ENCODE results near the gene ISG15.

The ISG15 gene

DNA sequence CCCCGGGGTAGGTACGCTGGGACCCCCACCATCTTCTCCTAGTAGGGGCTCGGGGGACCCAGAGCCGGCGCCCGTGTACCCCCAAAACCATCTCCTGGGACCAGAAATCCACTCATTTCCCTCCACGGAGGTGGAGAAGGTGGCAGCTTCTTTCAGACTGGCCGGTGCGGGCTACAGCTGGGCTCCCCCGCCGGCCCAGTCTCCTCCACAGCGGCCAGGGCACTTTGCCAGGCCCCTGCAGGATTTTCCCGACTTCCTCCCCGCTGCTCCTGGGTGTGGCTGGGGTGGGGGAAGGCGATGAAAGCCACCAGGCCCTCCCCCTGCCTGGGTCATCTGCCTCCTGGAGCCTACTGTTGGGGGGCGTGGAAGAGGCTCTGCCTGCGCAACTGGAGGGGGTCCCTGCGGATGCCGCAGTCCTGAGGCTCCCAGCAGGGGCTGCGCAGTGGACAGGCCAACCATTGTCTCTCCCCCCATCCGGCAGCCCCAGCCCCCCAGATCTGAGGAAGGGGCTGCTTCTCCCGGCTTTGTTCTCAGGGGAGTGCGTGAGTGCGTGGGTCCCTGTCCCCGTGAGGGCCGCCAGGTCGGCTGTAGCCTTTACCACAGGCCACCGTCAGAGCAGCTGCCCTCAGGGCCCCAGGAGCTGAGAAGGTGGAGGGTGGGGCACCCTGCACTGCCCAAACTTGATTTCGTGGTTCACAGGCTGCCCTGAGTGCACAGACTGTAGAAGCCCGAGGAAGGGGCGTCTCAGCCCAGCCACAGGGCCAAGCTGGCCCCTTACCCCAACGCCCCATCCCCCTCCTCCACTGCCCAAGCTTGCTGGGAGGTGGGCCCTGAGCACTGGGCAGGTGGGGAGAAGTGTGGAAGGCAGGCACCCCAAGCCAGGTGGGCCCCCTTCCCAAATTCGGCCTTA, 8.0 kb downstream of the ISG15 start:
- no peak for TF ChIP-seq CTCF (conservative IDR thresholded peaks at IDR 0.05; ENCODE audit: low read length)
- TF ChIP-seq EZH2phosphoT487 (IDR thresholded peaks at IDR 0.05; ENCODE audit: borderline replicate concordance), result no peak
- Histone ChIP-seq H2AFZ (ENCODE audit: low read length) (no peak overlapping the region), H4K20me1 (ENCODE audit: insufficient read depth, low read length, poor library complexity, severe bottlenecking) (peaks cover 9% of the 10 kb centered on the region), H3K9me2 (replicated peaks; ENCODE audit: low read depth, low read length) (no peaks in the 10 kb centered on the region), H3K4me1 (ENCODE audit: insufficient read depth, low read length, poor library complexity, severe bottlenecking) (peaks cover 8% of the 10 kb centered on the region), H3K79me2 (ENCODE audit: insufficient read depth, low read length) (no peaks in the 10 kb centered on the region), H3K9me3 (ENCODE audit: insufficient read depth, low read depth, low read length) (no peaks in the 10 kb centered on the region), H3F3A (ENCODE audit: low read depth) (no peaks in the 10 kb centered on the region), H3K4me2 (ENCODE audit: low read depth, low read length, poor library complexity, severe bottlenecking) (peak overlapping the region; percentile 67), H3K27me3 (ENCODE audit: insufficient read depth, low read length, poor library complexity, severe bottlenecking) (no peaks in the 10 kb centered on the region), H3K9ac (ENCODE audit: low read depth, low read length, poor library complexity, severe bottlenecking) (peak overlapping the region; percentile 72), H3K36me3 (ENCODE audit: insufficient read depth, low read length) (no peaks in the 10 kb centered on the region), H3K4me3 (ENCODE audit: low read length, poor library complexity, severe bottlenecking) (peak overlapping the region; percentile 72)

GRCh38 chr1:1021920-1022259, 8.6 kb downstream of the ISG15 start:
- Histone ChIP-seq H3K9ac (ENCODE audit: low read depth, low read length, poor library complexity, severe bottlenecking) (no peak overlapping the region), H3K36me3 (ENCODE audit: insufficient read depth, low read length) (no peaks in the 10 kb centered on the region), H3F3A (ENCODE audit: low read depth) (no peaks in the 10 kb centered on the region), H3K4me1 (ENCODE audit: insufficient read depth, low read length, poor library complexity, severe bottlenecking) (peaks cover 8% of the 10 kb centered on the region), H3K4me2 (ENCODE audit: low read depth, low read length, poor library complexity, severe bottlenecking) (no peak overlapping the region), H4K20me1 (ENCODE audit: insufficient read depth, low read length, poor library complexity, severe bottlenecking) (peaks cover 9% of the 10 kb centered on the region), H2AFZ (ENCODE audit: low read length) (no peak overlapping the region), H3K27me3 (ENCODE audit: insufficient read depth, low read length, poor library complexity, severe bottlenecking) (no peaks in the 10 kb centered on the region), H3K9me2 (replicated peaks; ENCODE audit: low read depth, low read length) (no peaks in the 10 kb centered on the region), H3K79me2 (ENCODE audit: insufficient read depth, low read length) (no peaks in the 10 kb centered on the region), H3K9me3 (ENCODE audit: insufficient read depth, low read depth, low read length) (no peaks in the 10 kb centered on the region), H3K4me3 (ENCODE audit: low read length, poor library complexity, severe bottlenecking) (no peak overlapping the region)
- TF ChIP-seq EZH2phosphoT487 (IDR thresholded peaks at IDR 0.05; ENCODE audit: borderline replicate concordance) (no peak), CTCF (conservative IDR thresholded peaks at IDR 0.05; ENCODE audit: low read length) (no peak)

- H3K27me3 ChIP-seq (ENCODE audit: insufficient read depth, low read length, poor library complexity, severe bottlenecking), result no peaks in the 10 kb centered on the region
- no peaks in the 10 kb centered on the region for H3K9me2 ChIP-seq (replicated peaks; ENCODE audit: low read depth, low read length)
- H3K36me3 ChIP-seq (ENCODE audit: insufficient read depth, low read length), result no peaks in the 10 kb centered on the region
- peaks cover 8% of the 10 kb centered on the region for H3K4me1 ChIP-seq (ENCODE audit: insufficient read depth, low read length, poor library complexity, severe bottlenecking)
- no peak overlapping the region for H3K9ac ChIP-seq (ENCODE audit: low read depth, low read length, poor library complexity, severe bottlenecking)
- no peak overlapping the region for H3K4me2 ChIP-seq (ENCODE audit: low read depth, low read length, poor library complexity, severe bottlenecking)
- no peaks in the 10 kb centered on the region for H3K79me2 ChIP-seq (ENCODE audit: insufficient read depth, low read length)
- H3K4me3 ChIP-seq (ENCODE audit: low read length, poor library complexity, severe bottlenecking), result no peak overlapping the region
- H3K9me3 ChIP-seq (ENCODE audit: insufficient read depth, low read depth, low read length), result no peaks in the 10 kb centered on the region
- no peaks in the 10 kb centered on the region for H3F3A ChIP-seq (ENCODE audit: low read depth)
- TF ChIP-seq CTCF (conservative IDR thresholded peaks at IDR 0.05; ENCODE audit: low read length) (no peak), EZH2phosphoT487 (IDR thresholded peaks at IDR 0.05; ENCODE audit: borderline replicate concordance) (no peak)
- H2AFZ ChIP-seq (ENCODE audit: low read length), result no peak overlapping the region
- peaks cover 9% of the 10 kb centered on the region for H4K20me1 ChIP-seq (ENCODE audit: insufficient read depth, low read length, poor library complexity, severe bottlenecking)
These were observed 9.2 kb downstream of the ISG15 start for GRCh38 chr1:1022302-1023009.

All from Loucy (cell line).